Endothelial cell (in vitro differentiated cells): ENCODE measurements around the gene CBLC. TPM values are rescaled to one million over a fixed set of nuclear protein-coding genes. Genes with fewer than 3 reads are reported as not detected.

Experiments used
- DNase-seq: peaks from one replicate; pipeline ENCODE4 v3.0.0; 2021; ENCODE audit warnings: low spot score
- H3K27ac Mint-ChIP-seq: one replicate; pipeline ENCODE4 v1.8.0; 2021; ENCODE audit warnings: mixed read lengths, inconsistent platforms; ENCODE audit not compliant: unreplicated experiment
- H3K27me3 Mint-ChIP-seq: one replicate; pipeline ENCODE4 v1.8.0; 2021; ENCODE audit warnings: mild to moderate bottlenecking, moderate library complexity, mixed read lengths, inconsistent platforms; ENCODE audit not compliant: unreplicated experiment
- H3K36me3 Mint-ChIP-seq: one replicate; pipeline ENCODE4 v1.8.0; 2021; ENCODE audit warnings: mild to moderate bottlenecking, low read depth, mixed read lengths, inconsistent platforms; ENCODE audit not compliant: unreplicated experiment
- H3K4me1 Mint-ChIP-seq: one replicate; pipeline ENCODE4 v1.8.0; 2021; ENCODE audit warnings: mild to moderate bottlenecking, mixed read lengths, inconsistent platforms; ENCODE audit not compliant: unreplicated experiment
- H3K4me3 Mint-ChIP-seq: one replicate; pipeline ENCODE4 v1.8.0; 2021; ENCODE audit warnings: mild to moderate bottlenecking, mixed read lengths, inconsistent platforms; ENCODE audit not compliant: unreplicated experiment
- H3K9me3 Mint-ChIP-seq: one replicate; pipeline ENCODE4 v1.8.0; 2021; ENCODE audit warnings: mixed read lengths, inconsistent platforms; ENCODE audit not compliant: unreplicated experiment
- CTCF ChIP-seq: fragments of 200-600 bp; sonication (generic); IDR thresholded peaks from one replicate; pipeline ENCODE4 v1.5.0; 2021; ENCODE audit warnings: antibody characterized with exemption; ENCODE audit not compliant: unreplicated experiment
- total RNA-seq: library from RNA; stranded (reverse); fragmentation: NEBNext Ultra II Directional; extraction: Animal tissue kit (Norgen Biotek cat#: 25700); gene quantifications from one replicate; pipeline ENCODE4 v1.2.1, GENCODE V29; 2021; ENCODE audit not compliant: unreplicated experiment

The CBLC gene
- total RNA-seq, 1 donor from 2014 or later: 0.85 TPM

GRCh38 chr19:44757735-44758505, 19.8 kb upstream of the CBLC start:
- DNase-seq: peak; percentile 64
- peaks cover 19% of the 10 kb centered on the region for H3K27me3 Mint-ChIP-seq
- TF ChIP-seq CTCF: no peak
- H3K9me3 Mint-ChIP-seq: no peaks in the 10 kb centered on the region
- no peak overlapping the region for H3K27ac Mint-ChIP-seq
- H3K4me3 Mint-ChIP-seq: peak overlapping the region; percentile 88
- no peaks in the 10 kb centered on the region for H3K36me3 Mint-ChIP-seq
- peaks cover 14% of the 10 kb centered on the region for H3K4me1 Mint-ChIP-seq

- no peak for DNase-seq
- no peak overlapping the region for H3K27ac Mint-ChIP-seq
- H3K27me3 Mint-ChIP-seq: peaks cover 15% of the 10 kb centered on the region
Observed at GRCh38 chr19:44758596-44758995, 19.1 kb upstream of the CBLC start.

GRCh38 chr19:44759083-44759804, 18.4 kb upstream of the CBLC start:
- Mint-ChIP-seq H3K36me3 (no peaks in the 10 kb centered on the region), H3K4me3 (no peak overlapping the region), H3K4me1 (peaks cover 9% of the 10 kb centered on the region), H3K9me3 (no peaks in the 10 kb centered on the region), H3K27me3 (peaks cover 15% of the 10 kb centered on the region), H3K27ac (no peak overlapping the region)
- DNase-seq: no peak
- no peak for TF ChIP-seq CTCF

More at GRCh38 chr19:44758596-44758995, 19.1 kb upstream of the CBLC start:
- H3K4me3 Mint-ChIP-seq: no peak overlapping the region
- no peaks in the 10 kb centered on the region for H3K9me3 Mint-ChIP-seq
- no peak for TF ChIP-seq CTCF
- peaks cover 14% of the 10 kb centered on the region for H3K4me1 Mint-ChIP-seq
- no peaks in the 10 kb centered on the region for H3K36me3 Mint-ChIP-seq

DNA sequence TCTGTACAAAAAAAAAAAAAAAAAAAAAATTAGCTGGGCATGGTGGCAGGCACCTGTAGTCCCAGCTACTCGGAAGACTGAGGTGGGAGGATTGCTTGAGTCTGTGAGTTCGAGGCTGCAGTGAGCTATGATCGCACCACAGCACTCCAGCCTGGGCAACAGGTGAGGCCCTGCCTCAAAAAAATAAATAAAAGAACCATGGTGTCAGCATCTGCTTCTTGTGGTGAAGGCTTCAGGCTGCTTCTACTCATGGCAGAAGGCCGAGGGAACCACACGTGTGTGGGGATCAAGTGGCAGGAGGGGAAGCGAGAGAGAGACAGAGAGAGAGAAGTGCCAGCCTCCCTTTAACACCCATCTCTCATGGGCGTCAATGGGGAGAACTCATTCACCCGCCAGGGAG, 15.7 kb upstream of the CBLC start:
- H3K27ac Mint-ChIP-seq: no peak overlapping the region
- no peak for DNase-seq
- H3K4me1 Mint-ChIP-seq: peaks cover 5% of the 10 kb centered on the region
- H3K9me3 Mint-ChIP-seq: no peaks in the 10 kb centered on the region
- TF ChIP-seq CTCF: no peak
- no peak overlapping the region for H3K4me3 Mint-ChIP-seq
- H3K27me3 Mint-ChIP-seq: peaks cover 15% of the 10 kb centered on the region
- H3K36me3 Mint-ChIP-seq: no peaks in the 10 kb centered on the region
